Body of pancreas (tissue), 4 donors: Measurements from ENCODE around the gene AGBL2.

Experiments
- CTCF ChIP-seq, 7 experiments: fragments of 450-650 bp in 4 of 7; fragments of 200-600 bp in 3 of 7; sonication (generic) in 3 of 7; IDR thresholded peaks; one replicate each; pipeline ENCODE4 v1.5.1; 2016 to 2019; ENCODE audit warnings: antibody characterized with exemption in 7 of 7
- POLR2A ChIP-seq, 3 donors: fragments of 450-650 bp; IDR thresholded peaks; one replicate each; pipeline ENCODE4 v1.6.1; 2016; ENCODE audit warnings: antibody characterized with exemption in 3 of 3, mild to moderate bottlenecking in 2 of 3

GRCh38 chr11:47656260-47656885 is 58.8 kb downstream of the AGBL2 start:
- TF ChIP-seq CTCF (IDR thresholded peaks at IDR 0.05) (no peak), POLR2A (IDR thresholded peaks at IDR 0.05) (no peak)
